Fibroblast of pulmonary artery (primary cell): ENCODE measurements around the gene IL36RN.

ENCODE experiments used
- DNase-seq: peaks from one replicate; pipeline ENCODE4 v3.0.0-alpha.2; 2010; ENCODE audit warnings: low read depth
- H3K4me3 ChIP-seq: replicated peaks from 2 replicates; pipeline ENCODE4 v1.5.1; 2011; ENCODE audit warnings: low read depth, mild to moderate bottlenecking, control low read depth, low read length, moderate library complexity
- TF ChIP-seq, protein P1 (sequence below): IDR thresholded peaks from 2 replicates; pipeline ENCODE4 v1.5.1; 2011; ENCODE audit warnings: mild to moderate bottlenecking, control low read depth, low read length, inconsistent platforms; ENCODE audit errors: missing control alignments

Gene IL36RN

DNA sequence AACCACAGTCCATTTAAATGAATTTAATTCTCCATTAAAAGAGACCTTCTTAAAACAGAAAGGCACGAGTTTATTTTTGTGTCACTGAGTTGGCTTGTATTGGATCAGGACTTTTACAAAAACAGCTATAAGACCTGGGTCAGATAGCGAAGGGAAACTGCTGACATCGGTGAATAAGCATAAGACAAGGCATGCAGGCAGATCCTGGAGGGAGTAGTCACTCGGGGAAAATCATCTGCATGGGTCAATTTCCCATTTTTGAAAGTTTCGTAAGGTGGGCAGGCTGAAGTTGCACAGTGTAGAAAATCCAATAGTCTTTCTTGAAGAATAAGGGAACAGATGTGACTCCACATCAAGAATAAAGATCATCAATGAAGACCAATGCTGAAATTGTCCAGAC is 19.3 kb upstream of the IL36RN start:
- H3K4me3 ChIP-seq, result no peak overlapping the region
- no peak for DNase-seq
- TF ChIP-seq, protein P1, sequence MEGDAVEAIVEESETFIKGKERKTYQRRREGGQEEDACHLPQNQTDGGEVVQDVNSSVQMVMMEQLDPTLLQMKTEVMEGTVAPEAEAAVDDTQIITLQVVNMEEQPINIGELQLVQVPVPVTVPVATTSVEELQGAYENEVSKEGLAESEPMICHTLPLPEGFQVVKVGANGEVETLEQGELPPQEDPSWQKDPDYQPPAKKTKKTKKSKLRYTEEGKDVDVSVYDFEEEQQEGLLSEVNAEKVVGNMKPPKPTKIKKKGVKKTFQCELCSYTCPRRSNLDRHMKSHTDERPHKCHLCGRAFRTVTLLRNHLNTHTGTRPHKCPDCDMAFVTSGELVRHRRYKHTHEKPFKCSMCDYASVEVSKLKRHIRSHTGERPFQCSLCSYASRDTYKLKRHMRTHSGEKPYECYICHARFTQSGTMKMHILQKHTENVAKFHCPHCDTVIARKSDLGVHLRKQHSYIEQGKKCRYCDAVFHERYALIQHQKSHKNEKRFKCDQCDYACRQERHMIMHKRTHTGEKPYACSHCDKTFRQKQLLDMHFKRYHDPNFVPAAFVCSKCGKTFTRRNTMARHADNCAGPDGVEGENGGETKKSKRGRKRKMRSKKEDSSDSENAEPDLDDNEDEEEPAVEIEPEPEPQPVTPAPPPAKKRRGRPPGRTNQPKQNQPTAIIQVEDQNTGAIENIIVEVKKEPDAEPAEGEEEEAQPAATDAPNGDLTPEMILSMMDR, result no peak

DNA sequence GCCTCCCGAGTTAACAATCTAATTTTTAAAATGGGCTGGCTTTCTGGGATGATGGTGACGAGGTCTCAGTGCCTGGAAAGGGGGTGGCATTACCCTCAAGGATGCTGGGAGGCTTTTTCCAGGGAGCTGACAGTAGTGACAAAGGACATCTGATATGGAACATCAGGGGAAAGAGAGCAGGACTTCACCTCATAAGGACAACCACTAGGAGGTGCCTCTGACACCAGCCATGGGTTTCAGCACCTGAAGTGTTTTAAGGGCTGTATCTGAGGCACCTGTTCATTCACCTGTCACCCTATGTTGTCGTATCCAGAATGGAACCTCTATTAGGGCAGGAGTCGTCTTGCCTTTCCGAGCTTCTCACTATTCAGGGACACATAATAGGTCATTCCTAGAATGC is 17.1 kb upstream of the IL36RN start:
- TF ChIP-seq, protein P1, result peak; percentile 8
- H3K4me3 ChIP-seq, result no peak overlapping the region
- no peak for DNase-seq

DNA sequence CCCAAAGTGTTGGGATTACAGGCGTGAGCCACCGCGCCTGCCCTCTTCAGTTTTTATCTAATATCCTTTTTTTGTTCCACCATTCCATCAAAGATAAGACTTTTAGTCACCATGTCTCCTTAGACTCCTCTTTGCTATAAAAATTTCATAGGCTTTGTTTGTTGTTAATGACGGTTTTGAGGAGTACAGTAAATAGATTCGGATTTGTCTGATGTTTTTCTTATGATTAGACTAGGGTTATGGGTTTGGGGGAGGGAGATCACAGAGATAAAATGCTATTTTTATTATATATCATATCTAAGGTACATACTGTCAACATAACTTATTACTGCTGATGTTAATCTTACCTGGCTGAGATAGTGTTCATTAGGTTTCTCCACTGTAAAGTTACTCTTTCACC is 12.5 kb upstream of the IL36RN start:
- no peak overlapping the region for H3K4me3 ChIP-seq
- TF ChIP-seq, protein P1, result no peak
- no peak for DNase-seq

DNA sequence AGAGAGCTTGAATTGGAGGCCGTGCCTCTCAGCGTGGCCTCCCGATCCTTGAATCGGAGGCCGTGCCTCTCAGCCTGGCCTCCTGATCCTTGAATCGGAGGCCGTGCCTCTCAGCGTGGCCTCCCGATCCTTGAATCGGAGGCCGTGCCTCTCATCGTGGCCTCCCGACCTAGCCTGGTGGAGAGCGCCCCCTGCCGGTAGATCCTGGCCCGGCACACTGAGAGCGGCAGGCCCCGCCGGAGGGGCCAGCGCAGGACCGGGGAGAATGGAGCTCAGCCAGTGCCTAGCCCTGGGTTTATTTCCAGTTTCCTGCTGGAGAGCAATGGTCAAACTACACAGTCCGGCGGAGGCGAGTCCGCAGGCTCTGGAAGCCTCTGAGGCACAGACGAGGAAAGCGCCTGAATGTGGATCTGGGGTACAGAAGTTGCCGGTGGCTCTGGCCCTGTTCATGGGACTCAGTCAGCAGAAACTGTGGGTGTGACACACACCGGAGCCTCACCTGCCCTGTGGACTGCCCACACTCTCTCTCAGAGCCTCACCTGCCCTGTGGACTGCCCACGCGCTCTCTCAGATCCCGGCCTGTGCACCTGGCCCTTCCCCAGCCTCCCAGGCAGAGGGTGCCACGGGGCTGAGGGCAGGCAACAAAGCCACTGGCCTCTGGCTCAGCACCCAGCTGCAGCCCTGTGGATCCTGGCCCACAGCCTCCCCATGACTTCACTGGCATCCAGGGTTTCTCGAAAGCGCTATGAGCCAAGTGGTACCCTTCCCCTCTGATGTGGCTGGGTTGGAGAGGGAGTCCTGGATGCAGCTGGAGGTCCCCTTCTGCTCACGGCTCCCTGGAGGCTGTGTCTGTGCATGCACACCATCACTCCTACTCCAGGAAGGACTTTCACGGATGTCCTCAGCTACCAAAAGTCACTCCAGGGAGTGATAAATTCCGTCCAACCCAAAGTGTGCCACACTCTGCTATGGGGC is 7.8 kb upstream of the IL36RN start:
- no peak overlapping the region for H3K4me3 ChIP-seq
- TF ChIP-seq, protein P1, result no peak
- DNase-seq, result no peak

DNA sequence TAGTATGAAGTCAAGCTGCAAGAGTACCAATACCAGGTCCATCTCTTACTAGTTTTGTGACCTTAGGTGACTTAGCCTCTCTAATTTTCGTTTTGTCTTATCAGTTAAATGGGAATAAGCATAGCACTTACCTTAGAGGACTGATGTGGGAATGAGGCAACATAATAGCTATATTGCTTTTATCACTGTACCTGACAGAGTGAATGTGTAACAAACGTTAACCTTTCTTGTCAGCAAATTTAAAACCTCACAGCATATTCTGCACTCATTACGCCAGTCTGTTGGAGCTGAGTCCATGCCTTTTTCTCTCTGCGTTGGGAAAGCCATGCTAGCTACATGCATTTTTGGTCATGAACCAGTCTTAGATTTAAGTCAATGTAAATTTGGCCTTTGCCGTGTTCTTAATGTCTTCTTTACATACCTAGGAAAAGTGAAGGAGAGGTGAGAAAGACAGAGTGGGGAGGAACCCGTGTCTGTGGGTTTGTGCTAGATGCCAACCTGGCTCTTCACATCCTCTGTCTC is 6.5 kb upstream of the IL36RN start, which contains the start of gene IL36B:
TSS of gene IL36B (minus strand) at position 472 of the 522 bp plus-strand sequence.
- no peak for DNase-seq
- TF ChIP-seq, protein P1, result no peak
- no peak within 1 kb of the TSS for H3K4me3 ChIP-seq

DNA sequence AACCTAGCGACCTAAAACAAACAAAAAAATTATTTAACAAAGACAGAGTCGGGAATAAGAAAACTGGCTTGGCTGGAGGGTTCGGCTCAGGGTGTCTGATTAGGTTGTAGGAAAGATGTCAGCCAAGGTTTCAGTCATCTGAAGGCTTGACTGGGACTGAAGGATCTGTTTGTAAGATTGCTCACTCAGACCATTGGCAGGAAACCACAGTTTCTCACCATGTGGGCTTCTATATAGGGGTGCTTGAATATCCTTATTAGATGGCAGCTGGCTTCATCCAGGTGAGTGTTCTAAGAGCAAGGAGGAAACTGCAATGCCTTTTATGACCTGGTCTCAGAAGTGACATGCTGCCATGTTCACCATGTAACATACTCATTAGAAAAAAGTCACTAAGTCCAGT is 5.3 kb upstream of the IL36RN start:
- no peak for DNase-seq
- H3K4me3 ChIP-seq, result no peak overlapping the region
- TF ChIP-seq, protein P1, result no peak
